Smooth muscle cell (in vitro differentiated cells): ENCODE results near the gene GRIN2C. TPM values are rescaled to one million over a fixed set of nuclear protein-coding genes. Genes with fewer than 3 reads are reported as not detected.

Experiments used
- DNase-seq: peaks from one replicate; lab custom pipeline; 2025; ENCODE audit not compliant: unreplicated experiment; lab: John Stamatoyannopoulos, UW
- H2AFZ ChIP-seq: fragments of 200-600 bp; sonication (generic); 2 replicates; pipeline ENCODE4 v1.6.0; 2016; ENCODE audit warnings: antibody characterized with exemption, low read depth, mild to moderate bottlenecking
- H3F3A ChIP-seq: fragments of 200-600 bp; sonication (generic); 2 replicates; pipeline ENCODE4 v1.6.0; 2017; ENCODE audit warnings: antibody characterized with exemption, low read depth
- H3K27ac ChIP-seq: fragments of 200-600 bp; sonication (generic); 2 replicates; pipeline ENCODE4 v1.5.1; 2016; ENCODE audit warnings: low read depth, mild to moderate bottlenecking
- H3K27me3 ChIP-seq: fragments of 200-600 bp; sonication (generic); 2 replicates; pipeline ENCODE4 v1.6.1; 2016; ENCODE audit warnings: low read depth, mild to moderate bottlenecking
- H3K36me3 ChIP-seq: fragments of 200-600 bp; sonication (generic); 2 replicates; pipeline ENCODE4 v1.5.1; 2016; ENCODE audit warnings: low read depth
- H3K4me1 ChIP-seq: fragments of 200-600 bp; sonication (generic); 2 replicates; pipeline ENCODE4 v1.5.1; 2016; ENCODE audit warnings: low read depth
- H3K4me2 ChIP-seq: fragments of 200-600 bp; sonication (generic); 2 replicates; pipeline ENCODE4 v1.6.0; 2016; ENCODE audit warnings: mild to moderate bottlenecking
- H3K4me3 ChIP-seq: fragments of 200-600 bp; sonication (generic); 2 replicates; pipeline ENCODE4 v1.5.1; 2016; ENCODE audit warnings: mild to moderate bottlenecking
- H3K79me2 ChIP-seq: fragments of 200-600 bp; sonication (generic); 2 replicates; pipeline ENCODE4 v1.6.0; 2016; ENCODE audit warnings: low read depth, mild to moderate bottlenecking
- H3K9ac ChIP-seq: fragments of 200-600 bp; sonication (generic); 2 replicates; pipeline ENCODE4 v1.6.0; 2016; ENCODE audit warnings: low read depth
- H3K9me3 ChIP-seq: fragments of 200-600 bp; sonication (generic); replicated peaks from 2 replicates; pipeline ENCODE4 v1.5.1; 2016; ENCODE audit warnings: low read depth
- H4K20me1 ChIP-seq: fragments of 200-600 bp; sonication (generic); 2 replicates; pipeline ENCODE4 v1.6.0; 2016; ENCODE audit warnings: low read depth
- CTCF ChIP-seq: fragments of 200-600 bp; sonication (generic); IDR thresholded peaks from 2 replicates; pipeline ENCODE4 v1.5.1; 2017; ENCODE audit warnings: borderline replicate concordance, mild to moderate bottlenecking, antibody characterized with exemption; ENCODE audit not compliant: insufficient read depth, poor library complexity, severe bottlenecking
- WGBS: methylation state at CpG from one replicate; pipeline ENCODE4 v1.1.7; 2016; ENCODE audit warnings: low lambda C conversion rate; 5-methylcytosine and 5-hydroxymethylcytosine counted together
- polyA plus RNA-seq: library from polyadenylated mRNA; unstranded; fragments of >200 nt; fragmentation: Nextera tagmentation; extraction: Ambion mirVana; gene quantifications from 2 replicates; pipeline ENCODE4 v1.2.1, GENCODE V29; 2016
- total RNA-seq: library from RNA; depleted of rRNA; stranded (reverse); fragments of >200 nt; gene quantifications from 2 replicates; pipeline ENCODE4 v1.2.3, GENCODE V29; 2014

GRIN2C gene
- total and polyA plus RNA-seq, 2 experiments from 2014 or later: 0.13 to 0.32 TPM

- Histone ChIP-seq H3K27ac (no peak overlapping the region), H3K9me3 (no peaks in the 10 kb centered on the region), H3K36me3 (no peaks in the 10 kb centered on the region), H3K4me3 (no peak overlapping the region), H3F3A (no peaks in the 10 kb centered on the region), H3K9ac (no peak overlapping the region), H3K4me1 (no peaks in the 10 kb centered on the region), H3K27me3 (no peaks in the 10 kb centered on the region), H3K4me2 (no peak overlapping the region), H3K79me2 (no peaks in the 10 kb centered on the region), H2AFZ (no peak overlapping the region), H4K20me1 (peaks cover 14% of the 10 kb centered on the region)
- TF ChIP-seq CTCF: no peak
- DNase-seq: no peak
- WGBS: 88% methylated on average over 15 of the region's 15 CpGs
Observed at GRCh38 chr17:74822335-74822938, 37.2 kb downstream of the GRIN2C start.

DNA sequence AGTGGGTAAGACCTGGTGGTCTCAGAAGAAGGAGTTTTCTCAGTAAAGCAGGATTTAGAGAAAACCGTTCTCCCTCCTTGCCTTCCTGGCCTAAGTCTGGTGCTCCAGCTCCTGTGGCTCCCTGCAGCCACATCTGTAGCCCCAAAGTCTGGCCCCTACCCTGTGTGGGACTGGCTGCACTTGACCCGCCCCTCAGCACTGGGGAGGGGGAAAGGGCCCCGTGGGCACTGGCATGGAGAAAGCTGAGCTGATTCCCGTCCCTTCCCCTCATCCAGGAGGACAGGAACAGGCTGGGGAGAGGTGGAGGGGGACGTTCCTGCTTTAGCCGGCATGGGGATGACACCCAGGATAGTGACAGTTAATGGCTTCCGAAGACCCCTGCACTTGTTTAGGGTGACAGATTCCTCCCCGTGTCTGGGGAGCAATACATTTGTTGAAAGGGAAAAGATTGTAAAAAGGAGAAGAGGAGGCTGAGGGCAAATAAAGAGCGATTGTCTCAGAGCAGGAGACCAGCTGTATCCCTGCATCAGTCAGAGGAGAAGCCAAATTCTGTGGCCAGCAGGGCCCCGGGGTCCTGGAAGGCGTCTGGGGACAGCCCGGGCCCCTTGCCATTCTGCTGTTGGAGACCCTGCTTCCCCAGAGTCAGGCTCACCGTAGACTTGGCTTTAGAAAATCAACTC is 37.9 kb downstream of the GRIN2C start:
- no peaks in the 10 kb centered on the region for H3F3A ChIP-seq
- H3K36me3 ChIP-seq: no peaks in the 10 kb centered on the region
- H2AFZ ChIP-seq: no peak overlapping the region
- WGBS: 92% methylated on average over 13 of the region's 13 CpGs
- no peak overlapping the region for H3K9ac ChIP-seq
- no peak for TF ChIP-seq CTCF
- H3K27ac ChIP-seq: no peak overlapping the region
- H4K20me1 ChIP-seq: peaks cover 14% of the 10 kb centered on the region
- no peaks in the 10 kb centered on the region for H3K9me3 ChIP-seq
- no peaks in the 10 kb centered on the region for H3K27me3 ChIP-seq
- H3K4me3 ChIP-seq: no peak overlapping the region
- DNase-seq: no peak
- H3K79me2 ChIP-seq: no peaks in the 10 kb centered on the region
- no peak overlapping the region for H3K4me2 ChIP-seq
- no peaks in the 10 kb centered on the region for H3K4me1 ChIP-seq

GRCh38 chr17:74819801-74820436 is 39.8 kb downstream of the GRIN2C start:
- Histone ChIP-seq H3K79me2 (no peaks in the 10 kb centered on the region), H4K20me1 (peaks cover 24% of the 10 kb centered on the region), H3K9me3 (no peaks in the 10 kb centered on the region), H3K9ac (no peak overlapping the region), H3K27me3 (no peaks in the 10 kb centered on the region), H3K4me1 (no peaks in the 10 kb centered on the region), H3K4me3 (no peak overlapping the region), H3F3A (no peaks in the 10 kb centered on the region), H3K27ac (no peak overlapping the region), H3K36me3 (no peaks in the 10 kb centered on the region), H3K4me2 (no peak overlapping the region), H2AFZ (no peak overlapping the region)
- 96% methylated on average over 16 of the region's 16 CpGs for WGBS
- no peak for DNase-seq
- no peak for TF ChIP-seq CTCF
